PC-9 (cell line): Measurements from ENCODE around the gene FAM200B.

Experiments
- EZH2 ChIP-seq: fragments of 200-600 bp; sonication (generic); IDR thresholded peaks from 2 replicates; pipeline ENCODE4 v1.8.0; 2017; ENCODE audit warnings: antibody characterized with exemption, low read depth
- TF ChIP-seq, protein P1 (sequence below): fragments of 200-600 bp; sonication (generic); conservative IDR thresholded peaks from 2 replicates; pipeline ENCODE4 v1.6.1; 2017; ENCODE audit warnings: mixed run types, antibody characterized with exemption, mild to moderate bottlenecking, moderate library complexity

DNA sequence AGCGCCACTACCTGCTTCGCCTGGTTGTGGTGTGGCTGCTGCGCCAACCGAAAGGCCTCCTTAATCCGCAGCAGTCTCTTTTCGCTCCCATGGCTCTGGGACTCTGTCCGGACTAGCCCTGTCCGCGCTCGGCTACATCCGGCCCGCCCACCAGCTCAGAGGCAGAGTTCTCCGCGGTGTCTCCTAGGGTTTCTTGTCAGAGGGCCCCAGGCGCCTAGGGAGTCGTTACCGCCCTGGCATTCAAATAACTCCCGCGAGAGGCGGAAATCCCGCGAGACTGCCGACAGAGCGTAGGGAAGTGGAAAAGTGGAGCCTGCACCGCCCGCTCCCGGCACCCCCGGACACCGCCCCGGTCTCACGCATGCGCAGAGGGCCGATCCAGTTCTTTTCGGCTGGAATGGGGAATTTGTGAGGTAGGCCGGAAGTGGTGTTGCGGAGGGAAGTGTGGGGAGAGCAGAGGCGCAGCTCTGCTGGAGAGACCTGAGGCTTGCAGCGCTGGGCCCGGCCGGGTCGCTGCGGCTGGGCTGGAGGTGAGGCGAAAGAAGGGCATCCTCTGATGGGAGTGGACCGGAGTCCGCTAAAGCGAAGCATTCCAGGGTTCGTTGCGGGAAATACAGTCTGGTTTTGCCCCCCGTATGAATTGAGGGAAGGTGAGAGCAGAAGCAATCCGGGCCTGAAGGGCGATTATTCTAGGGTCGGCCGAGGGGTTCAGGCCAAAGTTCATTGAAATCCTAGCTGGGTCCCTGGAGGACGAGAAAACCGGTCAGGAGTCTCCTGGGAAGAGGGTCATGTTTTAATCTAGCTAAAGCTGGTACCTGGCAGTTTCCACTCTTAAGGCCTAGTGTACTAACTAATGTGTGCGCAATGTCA is at the start of gene FAM200B:
- TF ChIP-seq, protein P1, sequence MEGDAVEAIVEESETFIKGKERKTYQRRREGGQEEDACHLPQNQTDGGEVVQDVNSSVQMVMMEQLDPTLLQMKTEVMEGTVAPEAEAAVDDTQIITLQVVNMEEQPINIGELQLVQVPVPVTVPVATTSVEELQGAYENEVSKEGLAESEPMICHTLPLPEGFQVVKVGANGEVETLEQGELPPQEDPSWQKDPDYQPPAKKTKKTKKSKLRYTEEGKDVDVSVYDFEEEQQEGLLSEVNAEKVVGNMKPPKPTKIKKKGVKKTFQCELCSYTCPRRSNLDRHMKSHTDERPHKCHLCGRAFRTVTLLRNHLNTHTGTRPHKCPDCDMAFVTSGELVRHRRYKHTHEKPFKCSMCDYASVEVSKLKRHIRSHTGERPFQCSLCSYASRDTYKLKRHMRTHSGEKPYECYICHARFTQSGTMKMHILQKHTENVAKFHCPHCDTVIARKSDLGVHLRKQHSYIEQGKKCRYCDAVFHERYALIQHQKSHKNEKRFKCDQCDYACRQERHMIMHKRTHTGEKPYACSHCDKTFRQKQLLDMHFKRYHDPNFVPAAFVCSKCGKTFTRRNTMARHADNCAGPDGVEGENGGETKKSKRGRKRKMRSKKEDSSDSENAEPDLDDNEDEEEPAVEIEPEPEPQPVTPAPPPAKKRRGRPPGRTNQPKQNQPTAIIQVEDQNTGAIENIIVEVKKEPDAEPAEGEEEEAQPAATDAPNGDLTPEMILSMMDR, result no peak
- no peak for TF ChIP-seq EZH2
